Measurements from ENCODE around the gene TREH.

The TREH gene

DNA sequence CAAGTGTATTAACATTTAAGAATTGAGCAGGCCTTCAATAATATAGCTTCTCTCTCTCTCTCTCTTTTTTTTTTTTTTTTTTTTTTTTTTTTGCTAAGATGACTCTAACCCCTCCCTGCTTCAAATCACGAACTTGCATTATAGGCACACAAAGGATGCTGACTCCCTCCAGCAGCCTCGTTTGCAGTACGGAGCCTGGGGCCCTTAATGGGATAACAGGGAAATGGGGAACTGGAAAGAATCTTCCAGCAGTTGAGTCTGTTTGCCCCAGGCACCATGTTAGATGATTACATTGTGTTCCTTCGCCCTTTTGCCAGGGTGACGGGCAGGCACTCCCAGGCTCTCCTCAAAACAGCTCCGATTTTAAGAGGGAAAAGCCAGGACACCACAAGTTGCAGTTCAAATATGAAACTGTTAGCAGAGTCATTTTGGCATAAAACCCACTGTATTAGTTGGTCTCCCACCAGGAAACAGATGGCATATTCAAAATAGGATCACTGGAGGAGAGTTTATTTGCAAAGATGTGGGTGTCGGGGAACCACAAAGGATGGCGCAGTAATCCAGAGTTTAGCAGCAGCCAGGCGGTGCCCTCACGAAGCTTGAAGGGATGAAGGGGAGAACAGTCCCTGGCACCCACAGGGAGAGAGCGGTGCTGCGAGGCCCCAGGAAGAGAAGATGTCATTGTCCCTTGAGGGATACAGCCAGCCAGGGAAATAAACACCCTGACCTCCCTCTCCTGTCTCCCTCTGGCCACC, 26.5 kb upstream of the TREH start:
- peaks cover 47% of the 10 kb centered on the region for H3K4me1 Mint-ChIP-seq (ENCODE audit: low read depth)
- H3K9me3 Mint-ChIP-seq (ENCODE audit: low read depth) = no peaks in the 10 kb centered on the region
- no peaks in the 10 kb centered on the region for H3K36me3 Mint-ChIP-seq
- peak overlapping the region; percentile 88 for H3K27ac Mint-ChIP-seq
- H3K4me3 Mint-ChIP-seq = peak overlapping the region; percentile 75
- H3K27me3 Mint-ChIP-seq = no peaks in the 10 kb centered on the region

- H3K27ac Mint-ChIP-seq = peak overlapping the region; percentile 88
Measured at GRCh38 chr11:118705111-118705741, 25.8 kb upstream of the TREH start.

DNA sequence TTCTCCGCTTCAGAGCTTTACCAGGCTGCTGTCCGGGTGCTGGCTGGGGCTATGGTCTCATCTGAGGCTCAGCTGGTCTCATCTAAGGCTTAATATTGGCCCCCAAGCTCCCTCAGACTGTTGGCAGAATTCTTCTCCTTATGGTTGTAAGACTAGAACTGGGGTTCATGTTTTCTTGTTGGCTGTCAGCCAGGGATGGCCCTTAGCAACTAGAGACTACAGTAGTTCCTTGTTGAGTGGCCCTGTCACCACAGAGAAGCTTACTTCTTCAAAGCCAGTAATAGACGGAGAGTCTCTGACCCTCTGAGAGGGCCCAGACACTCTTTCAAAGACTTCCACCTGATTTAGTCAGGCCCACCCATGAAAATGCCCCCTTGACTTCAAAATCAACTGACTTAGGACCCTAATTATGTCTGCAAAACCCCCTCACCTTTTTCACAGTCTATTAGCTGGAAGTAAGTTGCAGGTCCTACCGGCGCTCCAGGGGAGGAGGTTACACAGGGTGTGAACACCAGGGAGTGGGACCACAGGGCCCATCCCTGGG, 24.2 kb upstream of the TREH start:
- Mint-ChIP-seq H3K9me3 (ENCODE audit: low read depth) (no peaks in the 10 kb centered on the region), H3K27me3 (no peaks in the 10 kb centered on the region), H3K27ac (peak overlapping the region; percentile 16), H3K4me3 (no peak overlapping the region), H3K4me1 (ENCODE audit: low read depth) (peaks cover 63% of the 10 kb centered on the region), H3K36me3 (peaks cover 3% of the 10 kb centered on the region)

More at GRCh38 chr11:118705111-118705741, 25.8 kb upstream of the TREH start:
- H3K27me3 Mint-ChIP-seq = no peaks in the 10 kb centered on the region
- H3K4me3 Mint-ChIP-seq = peak overlapping the region; percentile 75
- H3K36me3 Mint-ChIP-seq = peaks cover 3% of the 10 kb centered on the region
- H3K9me3 Mint-ChIP-seq (ENCODE audit: low read depth) = no peaks in the 10 kb centered on the region
- peaks cover 50% of the 10 kb centered on the region for H3K4me1 Mint-ChIP-seq (ENCODE audit: low read depth)

- Mint-ChIP-seq H3K9me3 (ENCODE audit: low read depth) (no peaks in the 10 kb centered on the region), H3K27me3 (no peaks in the 10 kb centered on the region), H3K4me1 (ENCODE audit: low read depth) (peaks cover 66% of the 10 kb centered on the region), H3K36me3 (peaks cover 3% of the 10 kb centered on the region), H3K4me3 (peak overlapping the region; percentile 43), H3K27ac (peak overlapping the region; percentile 87)
Measured at GRCh38 chr11:118699506-118700220, 20.2 kb upstream of the TREH start.

GRCh38 chr11:118697346-118697745, 17.9 kb upstream of the TREH start:
- Mint-ChIP-seq H3K9me3 (ENCODE audit: low read depth) (no peaks in the 10 kb centered on the region), H3K36me3 (peaks cover 3% of the 10 kb centered on the region), H3K4me1 (ENCODE audit: low read depth) (peaks cover 62% of the 10 kb centered on the region), H3K4me3 (no peak overlapping the region), H3K27ac (no peak overlapping the region), H3K27me3 (no peaks in the 10 kb centered on the region)

DNA sequence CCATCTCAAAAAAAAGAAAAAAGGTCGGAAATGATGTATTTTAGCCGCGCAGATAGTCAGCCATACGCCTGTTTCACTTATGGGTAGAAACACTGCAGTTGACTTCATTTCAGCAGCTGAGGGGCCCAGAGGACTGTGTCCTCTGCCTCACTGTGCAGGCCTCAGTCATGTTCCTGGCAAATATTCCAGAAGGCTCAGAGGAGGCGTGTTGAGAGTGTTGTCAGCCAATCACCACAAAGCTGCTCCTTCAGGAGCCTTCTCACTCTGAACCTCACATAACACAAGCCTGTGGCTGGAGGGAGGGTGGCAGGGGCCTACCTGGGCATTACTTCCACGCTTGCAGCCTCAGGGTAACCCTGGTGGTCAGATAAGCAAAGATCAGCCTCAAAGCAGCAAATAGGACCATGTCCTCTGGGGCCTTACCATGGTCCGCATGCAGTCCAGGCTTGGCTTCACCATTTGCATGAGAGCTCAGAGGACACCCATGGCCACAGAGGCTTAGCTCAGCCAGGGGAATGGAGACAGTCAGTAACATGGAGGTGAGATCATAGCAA, 17.3 kb upstream of the TREH start:
- Mint-ChIP-seq H3K27ac (peak overlapping the region; percentile 34), H3K4me1 (ENCODE audit: low read depth) (peaks cover 66% of the 10 kb centered on the region), H3K27me3 (no peaks in the 10 kb centered on the region), H3K9me3 (ENCODE audit: low read depth) (no peaks in the 10 kb centered on the region), H3K4me3 (no peak overlapping the region), H3K36me3 (peaks cover 3% of the 10 kb centered on the region)

- Mint-ChIP-seq H3K36me3 (no peaks in the 10 kb centered on the region), H3K4me1 (ENCODE audit: low read depth) (peaks cover 71% of the 10 kb centered on the region), H3K27me3 (no peaks in the 10 kb centered on the region), H3K9me3 (ENCODE audit: low read depth) (no peaks in the 10 kb centered on the region), H3K4me3 (no peak overlapping the region), H3K27ac (no peak overlapping the region)
Measured at GRCh38 chr11:118694771-118695170, 15.3 kb upstream of the TREH start.

- Mint-ChIP-seq H3K27ac (no peak overlapping the region), H3K4me1 (ENCODE audit: low read depth) (peaks cover 65% of the 10 kb centered on the region), H3K9me3 (ENCODE audit: low read depth) (no peaks in the 10 kb centered on the region), H3K36me3 (no peaks in the 10 kb centered on the region), H3K4me3 (no peak overlapping the region), H3K27me3 (no peaks in the 10 kb centered on the region)
Measured at GRCh38 chr11:118694185-118694584, 14.7 kb upstream of the TREH start.

DNA sequence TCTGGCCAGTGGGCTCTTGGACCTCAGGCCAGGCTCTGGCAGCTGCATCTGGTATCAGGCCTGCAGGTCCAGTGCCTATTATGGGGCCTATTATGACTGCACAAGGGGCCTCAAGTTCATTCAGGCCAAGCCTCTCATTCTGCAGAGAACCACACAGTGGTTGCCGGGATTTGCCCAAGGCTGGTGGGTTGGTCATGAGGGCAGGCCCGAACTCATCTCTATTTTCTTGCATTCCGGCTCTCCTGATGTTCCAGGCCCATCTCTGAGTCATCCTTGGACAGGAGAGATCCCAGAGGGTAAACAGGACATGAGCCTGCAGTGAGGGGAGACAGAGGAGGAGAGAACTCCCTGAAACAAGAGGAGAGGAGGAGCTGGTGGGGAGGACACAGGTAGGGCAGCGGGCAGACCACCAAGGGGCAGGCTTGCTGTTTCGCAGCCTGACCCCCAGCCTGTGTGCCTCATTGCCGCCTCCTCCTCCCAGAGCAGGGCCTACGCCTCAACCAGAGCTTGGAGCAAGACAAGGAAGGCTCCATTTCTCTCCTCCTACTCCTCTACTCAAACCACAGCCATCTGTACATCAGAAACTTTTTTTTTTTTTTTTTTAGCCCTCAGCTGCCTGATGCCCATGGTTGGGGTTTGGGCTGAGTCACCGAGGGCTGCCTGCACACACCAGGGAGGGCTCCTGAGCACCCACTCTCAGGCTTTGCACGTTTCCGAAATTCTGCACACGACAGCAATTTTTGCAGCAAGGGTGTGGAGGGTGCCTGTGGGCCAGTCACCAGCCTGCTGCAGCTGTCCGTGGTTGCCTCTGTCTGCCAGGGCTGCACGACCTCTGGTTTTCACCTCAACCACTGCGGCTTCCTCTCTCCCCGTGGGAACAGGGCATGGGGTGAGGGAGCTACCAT, 12.7 kb upstream of the TREH start:
- Mint-ChIP-seq H3K27ac (peak overlapping the region; percentile 25), H3K4me3 (peak overlapping the region; percentile 23), H3K27me3 (no peaks in the 10 kb centered on the region)

DNA sequence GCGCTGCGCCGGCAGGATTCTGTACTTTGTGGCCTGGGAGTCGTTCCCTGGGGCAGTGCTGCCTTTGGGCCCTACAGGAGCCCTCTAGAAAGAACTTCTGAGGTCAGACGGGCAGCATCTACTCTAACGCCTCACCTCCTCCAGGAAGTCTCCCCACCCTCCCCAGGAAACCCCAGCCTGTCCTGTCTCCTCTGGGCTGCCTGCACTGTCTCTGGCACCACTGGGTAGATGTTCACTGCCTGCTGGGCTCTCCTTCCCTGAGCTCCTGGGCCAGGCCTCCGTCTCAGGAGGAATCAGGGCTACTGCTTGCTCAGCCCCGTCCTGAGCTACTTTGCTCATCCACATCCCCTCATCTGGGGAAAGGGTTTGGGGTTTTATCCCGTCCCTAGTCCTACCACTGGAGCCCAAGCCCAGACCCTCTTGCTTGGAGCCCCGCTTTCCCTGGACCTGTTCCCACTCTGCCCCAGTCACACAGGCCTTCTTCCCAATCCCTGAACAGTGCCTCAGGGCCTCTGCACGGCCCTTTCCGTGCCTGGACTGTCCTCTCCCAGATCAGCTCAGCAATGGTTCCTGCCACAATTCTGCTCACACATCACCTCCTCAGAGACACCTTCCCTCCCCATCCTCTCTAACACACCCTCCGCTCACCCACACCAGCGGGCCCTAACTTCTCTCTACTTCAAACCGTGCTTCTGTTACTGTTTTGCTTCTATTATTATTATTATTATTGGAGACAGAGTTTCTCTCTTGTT, 11.3 kb upstream of the TREH start:
- no peaks in the 10 kb centered on the region for H3K27me3 Mint-ChIP-seq
- no peaks in the 10 kb centered on the region for H3K36me3 Mint-ChIP-seq
- peak overlapping the region; percentile 49 for H3K4me3 Mint-ChIP-seq
- H3K9me3 Mint-ChIP-seq (ENCODE audit: low read depth) = no peaks in the 10 kb centered on the region
- peak overlapping the region; percentile 34 for H3K27ac Mint-ChIP-seq
- H3K4me1 Mint-ChIP-seq (ENCODE audit: low read depth) = peaks cover 45% of the 10 kb centered on the region

More for the DNA sequence above, 12.7 kb upstream of the TREH start:
- Mint-ChIP-seq H3K36me3 (no peaks in the 10 kb centered on the region), H3K4me1 (ENCODE audit: low read depth) (peaks cover 57% of the 10 kb centered on the region), H3K9me3 (ENCODE audit: low read depth) (no peaks in the 10 kb centered on the region)

DNA sequence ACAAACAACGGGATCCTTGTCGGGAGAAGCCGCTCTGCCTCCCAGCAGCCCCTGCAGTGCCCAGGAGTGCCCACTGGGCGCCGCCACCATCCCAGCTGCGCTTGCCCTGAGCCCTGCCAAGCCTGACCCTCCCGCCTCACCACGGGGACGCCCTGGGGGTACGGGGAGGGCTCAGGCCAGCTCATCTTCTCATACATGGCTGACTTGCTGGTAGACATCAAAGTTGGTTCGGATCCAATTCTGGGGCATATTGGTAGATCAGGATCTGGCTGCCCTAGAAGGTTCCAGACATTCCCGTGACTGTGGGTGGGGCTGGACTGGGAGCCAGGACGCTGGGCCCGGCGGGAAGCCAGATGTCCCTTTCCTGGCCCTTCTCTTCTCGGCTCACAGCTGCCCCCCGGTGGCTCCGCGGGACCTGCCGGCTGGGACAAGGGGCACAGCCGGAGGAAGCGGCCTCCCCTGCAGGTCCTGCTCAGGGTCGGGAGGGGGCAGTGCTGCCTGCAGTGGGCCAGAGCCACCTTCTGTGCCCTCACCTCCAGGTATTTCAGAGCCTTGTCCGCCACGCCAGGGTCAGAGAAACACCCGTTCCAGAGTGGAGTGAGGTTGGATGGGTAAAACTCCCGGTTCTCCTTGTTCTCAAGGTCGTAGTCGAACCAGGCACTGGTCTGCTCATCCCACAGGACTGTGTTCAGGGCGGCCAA, 10.6 kb upstream of the TREH start:
- Mint-ChIP-seq H3K4me3 (peak overlapping the region; percentile 69), H3K4me1 (ENCODE audit: low read depth) (peaks cover 42% of the 10 kb centered on the region), H3K36me3 (no peaks in the 10 kb centered on the region), H3K27me3 (no peaks in the 10 kb centered on the region), H3K9me3 (ENCODE audit: low read depth) (no peaks in the 10 kb centered on the region), H3K27ac (peak overlapping the region; percentile 34)

- no peak overlapping the region for H3K4me3 Mint-ChIP-seq
- H3K36me3 Mint-ChIP-seq = no peaks in the 10 kb centered on the region
- H3K4me1 Mint-ChIP-seq (ENCODE audit: low read depth) = peaks cover 40% of the 10 kb centered on the region
- H3K27me3 Mint-ChIP-seq = no peaks in the 10 kb centered on the region
- no peak overlapping the region for H3K27ac Mint-ChIP-seq
- no peaks in the 10 kb centered on the region for H3K9me3 Mint-ChIP-seq (ENCODE audit: low read depth)
Measured at GRCh38 chr11:118689503-118689851, 10.0 kb upstream of the TREH start.

DNA sequence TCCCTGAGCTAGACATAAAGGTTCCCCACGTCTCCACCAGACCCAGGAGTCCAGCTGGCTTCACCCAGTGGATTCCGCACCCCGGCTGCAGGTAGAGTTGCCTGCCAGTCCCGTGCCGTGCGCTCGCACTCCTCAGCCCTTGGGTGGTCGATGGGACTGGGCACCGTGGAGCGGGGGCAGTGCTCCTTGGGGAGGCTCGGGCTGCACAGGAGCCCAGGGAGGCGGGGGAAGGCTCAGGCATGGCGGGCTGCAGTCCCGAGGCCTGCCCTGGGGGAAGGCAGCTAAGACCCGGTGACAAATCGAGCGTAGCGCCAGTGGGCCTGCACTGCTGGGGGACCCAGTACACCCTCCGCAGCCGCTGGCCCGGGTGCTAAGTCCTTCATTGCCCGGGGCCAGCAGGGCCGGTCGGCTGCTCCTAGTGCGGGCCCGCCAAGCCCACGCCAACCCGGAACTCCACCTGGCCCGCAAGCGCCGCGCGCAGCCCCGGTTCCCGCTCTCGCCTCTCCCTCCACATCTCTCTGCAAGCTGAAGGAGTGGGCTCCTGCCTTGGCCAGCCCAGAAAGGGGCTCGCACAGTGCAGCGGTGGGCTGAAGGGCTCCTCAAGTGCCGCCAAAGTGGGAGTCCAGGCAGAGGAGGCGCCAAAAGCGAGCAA, 9.5 kb upstream of the TREH start:
- H3K36me3 Mint-ChIP-seq = no peaks in the 10 kb centered on the region
- H3K4me3 Mint-ChIP-seq = no peak overlapping the region
- H3K27ac Mint-ChIP-seq = no peak overlapping the region
- peaks cover 40% of the 10 kb centered on the region for H3K4me1 Mint-ChIP-seq (ENCODE audit: low read depth)
- no peaks in the 10 kb centered on the region for H3K27me3 Mint-ChIP-seq
- no peaks in the 10 kb centered on the region for H3K9me3 Mint-ChIP-seq (ENCODE audit: low read depth)

Measured in activated naive CD8-positive, alpha-beta T cell (primary cell).